ENCODE results near the gene NLRP1. TPM values are rescaled to one million over a fixed set of nuclear protein-coding genes. Genes with fewer than 3 reads are reported as not detected.

The NLRP1 gene
- total and polyA plus RNA-seq, 2 of the 13 experiments (the other 11 are each of a cell fraction or from before 2014, with no cell fraction given): 3.4 to 3.7 TPM

DNA sequence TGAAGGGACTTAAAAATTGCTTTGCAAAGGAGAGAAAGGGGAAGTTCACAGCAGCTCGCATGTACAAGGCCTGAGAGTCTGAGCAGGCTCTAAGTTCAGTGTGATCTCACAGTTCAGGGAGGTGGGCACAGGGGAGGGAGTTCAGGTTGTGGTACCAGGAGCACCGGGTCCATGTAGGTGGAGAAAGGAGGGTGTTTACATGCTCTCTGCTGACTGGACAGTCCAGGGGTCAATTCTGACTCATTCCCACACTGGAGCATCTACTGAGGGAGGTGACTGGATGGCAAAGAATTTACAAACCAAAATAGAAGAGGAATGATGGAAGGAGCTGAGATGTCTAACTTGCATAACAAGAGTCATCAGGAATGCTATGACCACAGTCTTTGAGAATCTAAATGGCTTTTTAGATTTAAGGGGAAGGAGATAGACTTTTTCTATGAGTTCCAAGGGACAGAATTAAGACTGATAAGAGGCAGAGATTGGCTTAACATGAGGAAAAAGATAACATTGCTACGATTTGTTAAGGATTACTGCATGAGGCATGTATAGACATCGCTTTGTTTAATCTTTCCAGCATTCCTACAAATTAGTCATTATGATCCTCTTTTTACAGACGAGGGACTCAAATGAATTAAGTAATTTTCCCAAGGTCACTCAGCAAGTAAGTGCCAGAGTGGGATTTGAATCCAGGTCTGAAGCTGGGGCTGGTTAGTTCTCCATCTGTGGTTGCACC lies 68.1 kb downstream of the NLRP1 start (continued):
- peak; percentile 76 for TF ChIP-seq GATAD2A (CRISPR knock-in tag; IDR thresholded peaks at IDR 0.05)
- no peak for TF ChIP-seq CAMTA2 (CRISPR knock-in tag; IDR thresholded peaks at IDR 0.05; ENCODE audit: borderline replicate concordance)
- TF ChIP-seq PREB (CRISPR knock-in tag; IDR thresholded peaks at IDR 0.05): no peak
- no peak for TF ChIP-seq SKIL (CRISPR knock-in tag; IDR thresholded peaks at IDR 0.05; ENCODE audit: borderline replicate concordance)
- TF ChIP-seq ZNF264 (CRISPR knock-in tag; IDR thresholded peaks at IDR 0.05): peak; percentile 72
- TF ChIP-seq ZNF782 (CRISPR knock-in tag; IDR thresholded peaks at IDR 0.05; ENCODE audit: borderline replicate concordance): no peak
- TF ChIP-seq MLLT10 (CRISPR knock-in tag; IDR thresholded peaks at IDR 0.05): no peak
- TF ChIP-seq MBD4 (IDR thresholded peaks at IDR 0.05; ENCODE audit: borderline replicate concordance, low read length): no peak
- peak; percentile 84 for TF ChIP-seq HNF4G (IDR thresholded peaks at IDR 0.05; ENCODE audit: borderline replicate concordance, low read depth, low read length)
- TF ChIP-seq HNF4G (CRISPR knock-in tag; IDR thresholded peaks at IDR 0.05; ENCODE audit: borderline replicate concordance, low read depth): peak; percentile 93; the same call in 1 of the 2 replicates
- TF ChIP-seq ZNF7 (CRISPR knock-in tag; IDR thresholded peaks at IDR 0.05): no peak
- TF ChIP-seq ZNF549 (CRISPR knock-in tag; IDR thresholded peaks at IDR 0.05): no peak
- no peak for TF ChIP-seq DMTF1 (CRISPR knock-in tag; IDR thresholded peaks at IDR 0.05)
- TF ChIP-seq YY1 (IDR thresholded peaks at IDR 0.05; ENCODE audit: insufficient read depth, insufficient replicate concordance, low read depth, low read length): no peak
- no peak for TF ChIP-seq PTBP1 (IDR thresholded peaks at IDR 0.05; ENCODE audit: low read depth, low read length, poor library complexity, severe bottlenecking)
- TF ChIP-seq BORCS8-MEF2B (CRISPR knock-in tag; IDR thresholded peaks at IDR 0.05): no peak
- no peak for TF ChIP-seq SIN3A (IDR thresholded peaks at IDR 0.05; ENCODE audit: borderline replicate concordance, low read depth, low read length)
- TF ChIP-seq SMYD3 (CRISPR knock-in tag; IDR thresholded peaks at IDR 0.05): no peak
- TF ChIP-seq SMARCE1 (IDR thresholded peaks at IDR 0.05; ENCODE audit: borderline replicate concordance): no peak
- TF ChIP-seq TCF12 (IDR thresholded peaks at IDR 0.05): no peak
- no peak for TF ChIP-seq TCF12 (CRISPR knock-in tag; IDR thresholded peaks at IDR 0.05)
- peak; percentile 32 to 71; a peak in 2 of 4 replicates for TF ChIP-seq NR2F1 (CRISPR knock-in tag; IDR thresholded peaks at IDR 0.05)
- TF ChIP-seq ZBTB2 (CRISPR knock-in tag; IDR thresholded peaks at IDR 0.05; ENCODE audit: low read depth): no peak
- TF ChIP-seq MXD4 (CRISPR knock-in tag; IDR thresholded peaks at IDR 0.05): no peak
- TF ChIP-seq ZNF607 (CRISPR knock-in tag; IDR thresholded peaks at IDR 0.05; ENCODE audit: borderline replicate concordance): no peak

Data from HepG2 (cell line).